HG02678 (cell line): ENCODE data around the gene SEPHS2.

Experiments used
- ATAC-seq: cut with Tn5 transposase; IDR thresholded peaks from one replicate; pipeline ENCODE4 v1.9.1; 2021; ENCODE audit warnings: mild to moderate bottlenecking, moderate library complexity; ENCODE audit not compliant: unreplicated experiment

Gene SEPHS2

DNA sequence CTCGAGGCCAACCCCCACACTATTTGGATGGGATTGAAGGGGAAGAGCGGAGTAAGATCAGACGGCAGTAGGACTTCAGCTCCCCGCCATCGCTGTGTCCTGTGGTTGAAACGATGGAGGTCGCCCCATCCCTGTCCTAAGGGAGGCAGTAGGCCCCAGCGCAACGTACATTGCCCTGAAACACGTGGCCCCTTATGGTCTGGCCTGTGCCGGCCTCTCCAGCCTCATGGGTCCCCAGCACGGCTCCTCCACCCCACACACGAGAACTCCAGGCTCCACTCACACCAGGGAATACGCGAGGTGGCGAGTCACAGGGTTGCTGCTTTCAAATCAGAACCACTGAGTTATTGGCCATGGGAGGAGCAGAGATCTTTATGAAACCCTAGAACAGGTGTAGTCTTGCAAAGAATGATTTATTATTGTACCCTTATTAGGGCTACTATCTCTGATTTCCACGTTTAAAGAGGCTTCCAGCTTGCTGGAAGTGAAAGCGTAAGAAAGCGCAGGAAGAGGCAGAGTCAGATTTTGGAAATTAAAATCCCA, 15.2 kb downstream of the SEPHS2 start:
- peak; percentile 2 for ATAC-seq

DNA sequence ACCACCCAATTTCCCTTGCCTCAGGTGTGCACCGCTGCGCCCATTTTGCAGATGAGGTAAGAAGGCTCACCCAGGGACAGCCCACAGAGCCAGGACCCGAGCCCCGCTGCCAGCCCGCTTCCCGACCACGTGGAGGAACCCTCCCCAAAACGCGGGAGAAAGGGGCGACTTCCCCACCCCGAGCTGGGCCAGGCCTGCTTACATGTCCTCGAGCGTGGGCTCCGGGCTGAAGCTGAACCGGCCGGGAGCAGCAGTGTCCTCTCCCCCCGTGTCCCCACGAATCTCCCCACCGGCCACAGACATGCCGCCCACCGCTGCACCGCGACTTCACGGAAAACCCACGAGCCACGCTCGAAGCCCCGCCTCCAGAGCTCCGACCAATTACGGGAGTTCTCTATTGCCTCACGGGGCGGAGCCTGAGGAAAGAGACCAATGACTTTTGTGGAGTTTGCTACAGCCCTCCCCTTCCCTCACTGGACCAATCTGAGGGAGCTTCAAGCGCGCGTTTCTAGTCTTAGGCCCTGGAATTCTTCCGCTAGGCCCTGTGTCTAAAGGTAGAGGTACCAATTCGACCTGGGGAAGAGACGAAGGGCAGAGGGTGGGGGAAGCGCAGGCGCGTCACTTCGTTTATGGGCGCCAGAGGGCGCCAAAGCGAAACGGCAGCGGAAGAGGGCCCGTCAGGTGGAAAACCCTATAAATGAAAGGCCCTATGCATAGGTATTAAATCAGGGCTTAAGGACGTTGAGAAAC, 15.8 kb downstream of the SEPHS2 start, which contains the start of gene DCTPP1:
TSS of gene DCTPP1 (minus strand) at position 353 of the 750 bp plus-strand sequence. CDS start at position 303, 50 bp downstream.
- ATAC-seq: peak; percentile 97

DNA sequence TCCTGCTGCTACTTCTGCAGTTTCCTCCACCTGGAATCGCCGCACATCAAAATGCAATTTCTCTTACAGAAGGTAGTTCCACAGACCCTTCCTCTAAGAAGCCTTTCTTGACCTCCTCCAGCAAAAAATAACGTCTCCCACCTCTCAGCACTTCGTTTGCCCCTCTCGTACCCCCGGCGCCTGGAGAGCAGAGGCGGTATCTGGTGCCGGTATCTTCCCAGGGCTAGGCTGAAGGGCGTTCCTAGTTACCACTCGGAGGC, 16.3 kb downstream of the SEPHS2 start:
- no peak for ATAC-seq

GRCh38 chr16:30428055-30428454, 17.6 kb downstream of the SEPHS2 start:
- ATAC-seq: no peak

DNA sequence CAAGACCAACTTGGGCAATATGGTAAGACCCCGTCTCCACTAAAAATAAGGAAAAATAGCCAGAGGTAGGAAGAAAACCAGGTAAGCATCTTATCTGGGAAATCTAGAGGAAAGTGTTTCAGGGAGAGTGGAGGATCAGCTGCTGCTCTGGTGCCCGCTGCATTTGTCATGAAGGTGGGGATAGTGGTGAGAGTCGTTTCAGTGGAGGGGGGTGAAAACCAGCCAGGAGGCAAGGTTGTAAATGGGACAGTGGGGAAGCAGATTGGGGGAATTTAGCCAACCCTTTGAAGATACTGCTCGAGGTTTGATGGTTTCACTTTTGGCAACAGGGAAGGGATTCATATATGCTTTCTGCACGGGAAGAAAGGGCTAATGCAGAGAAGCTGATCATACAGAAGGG, 24.7 kb downstream of the SEPHS2 start:
- ATAC-seq: no peak

GRCh38 chr16:30418350-30419181, 27.1 kb downstream of the SEPHS2 start:
- ATAC-seq: no peak

- ATAC-seq: peak; percentile 88
These were observed 27.9 kb downstream of the SEPHS2 start for GRCh38 chr16:30417529-30418349.

DNA sequence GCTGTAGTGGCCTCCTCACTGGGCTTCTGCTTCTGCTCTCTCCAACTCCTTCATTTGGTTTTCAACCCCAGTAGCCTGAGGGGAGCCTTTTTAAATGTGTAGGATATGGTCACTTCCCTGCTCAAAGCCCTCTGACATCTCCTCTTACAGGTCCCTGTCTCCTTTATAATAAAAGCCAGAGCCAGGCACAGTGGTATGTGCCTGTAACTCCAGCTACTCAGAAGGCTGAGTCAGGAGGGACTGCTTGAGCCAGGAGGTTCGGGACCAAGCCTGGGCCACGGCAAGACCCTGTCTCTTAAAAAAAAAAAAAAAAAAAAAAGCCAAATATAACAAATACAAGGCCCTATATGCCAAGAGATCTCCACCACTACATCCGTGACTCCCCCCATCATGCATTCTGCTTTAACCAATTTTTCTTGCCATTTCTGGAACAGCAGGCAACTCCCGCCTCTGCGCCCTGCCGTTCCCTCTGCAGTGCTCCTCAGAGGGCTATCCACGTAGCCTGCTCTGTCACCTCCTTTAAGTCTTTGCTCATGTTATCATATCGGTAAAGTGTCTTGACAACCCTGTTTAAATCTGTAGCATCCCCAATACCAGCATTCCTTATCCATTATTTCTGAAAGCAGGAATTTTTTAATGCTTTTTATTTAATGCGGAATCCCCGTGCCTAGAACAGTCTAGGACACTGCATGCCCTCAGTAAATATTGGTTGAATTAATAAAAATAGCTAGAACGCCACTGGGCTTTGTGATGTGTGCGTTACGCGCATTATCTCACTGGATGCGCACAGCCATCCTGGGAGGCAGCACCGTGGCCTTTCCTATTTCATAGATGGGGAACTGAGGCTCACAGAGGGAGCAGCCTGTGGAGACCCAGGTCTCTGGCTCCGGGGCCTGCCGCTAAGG, 28.8 kb downstream of the SEPHS2 start:
- ATAC-seq: no peak

- no peak for ATAC-seq
These were observed 29.5 kb downstream of the SEPHS2 start for GRCh38 chr16:30416047-30416603.

- ATAC-seq: no peak
These were observed 31.5 kb downstream of the SEPHS2 start for GRCh38 chr16:30414159-30414558.

- ATAC-seq: no peak
These were observed 32.4 kb downstream of the SEPHS2 start for GRCh38 chr16:30413112-30413806.

GRCh38 chr16:30409125-30410060, 36.3 kb downstream of the SEPHS2 start:
- ATAC-seq: peak; percentile 51

- no peak for ATAC-seq
These were observed 37.7 kb downstream of the SEPHS2 start for GRCh38 chr16:30407804-30408534.

GRCh38 chr16:30407102-30407803, 38.4 kb downstream of the SEPHS2 start, which contains the start of gene ZNF771:
TSS of gene ZNF771 (plus strand) at chr16:30407606. CDS start at chr16:30408054, 448 bp downstream.
- peak; percentile 80 for ATAC-seq

GRCh38 chr16:30406795-30407101, 38.9 kb downstream of the SEPHS2 start:
- peak; percentile 11 for ATAC-seq

GRCh38 chr16:30401768-30402425, 43.8 kb downstream of the SEPHS2 start:
- ATAC-seq: no peak
